ENCODE data around the gene PASK. TPM values are rescaled to one million over a fixed set of nuclear protein-coding genes. Genes with fewer than 3 reads are reported as not detected.

PASK gene
- total RNA-seq, 1 experiment from 2014 or later: 69.3 TPM

DNA sequence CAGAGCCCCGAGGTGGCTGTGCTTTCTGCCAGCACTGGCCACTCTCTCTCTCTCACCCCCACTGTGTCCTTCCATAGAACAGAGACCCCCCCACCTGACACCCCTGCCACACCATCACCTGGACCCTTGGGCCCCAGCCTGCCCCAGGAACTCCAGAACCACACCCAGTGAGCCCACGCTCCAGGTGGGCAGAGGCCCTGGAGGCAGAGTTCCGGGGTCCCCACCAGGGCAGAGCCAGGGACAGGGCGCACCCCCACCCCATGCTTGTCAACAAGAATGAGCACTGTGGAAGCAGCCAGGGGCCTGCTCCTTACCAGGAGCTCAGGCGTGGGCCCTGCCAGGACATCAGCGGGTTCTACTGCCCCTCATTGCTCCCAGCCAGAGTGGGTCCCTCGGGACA lies 14.6 kb downstream of the PASK start:
- Mint-ChIP-seq H3K27me3 (ENCODE audit: unreplicated experiment) (no peaks in the 10 kb centered on the region), H3K27ac (ENCODE audit: unreplicated experiment) (no peak overlapping the region), H3K4me1 (ENCODE audit: low read depth, unreplicated experiment) (no peaks in the 10 kb centered on the region), H3K9me3 (ENCODE audit: low read depth, unreplicated experiment) (no peaks in the 10 kb centered on the region), H3K36me3 (ENCODE audit: insufficient read depth, unreplicated experiment) (no peaks in the 10 kb centered on the region), H3K4me3 (ENCODE audit: low read depth, unreplicated experiment) (no peak overlapping the region)
- intact Hi-C loops (cut with micrococcal nuclease; ENCODE audit: unreplicated experiment): no loop called here
- CTCF ChIA-PET: no interaction called here
- no peak for DNase-seq
- TF ChIP-seq, protein P1, sequence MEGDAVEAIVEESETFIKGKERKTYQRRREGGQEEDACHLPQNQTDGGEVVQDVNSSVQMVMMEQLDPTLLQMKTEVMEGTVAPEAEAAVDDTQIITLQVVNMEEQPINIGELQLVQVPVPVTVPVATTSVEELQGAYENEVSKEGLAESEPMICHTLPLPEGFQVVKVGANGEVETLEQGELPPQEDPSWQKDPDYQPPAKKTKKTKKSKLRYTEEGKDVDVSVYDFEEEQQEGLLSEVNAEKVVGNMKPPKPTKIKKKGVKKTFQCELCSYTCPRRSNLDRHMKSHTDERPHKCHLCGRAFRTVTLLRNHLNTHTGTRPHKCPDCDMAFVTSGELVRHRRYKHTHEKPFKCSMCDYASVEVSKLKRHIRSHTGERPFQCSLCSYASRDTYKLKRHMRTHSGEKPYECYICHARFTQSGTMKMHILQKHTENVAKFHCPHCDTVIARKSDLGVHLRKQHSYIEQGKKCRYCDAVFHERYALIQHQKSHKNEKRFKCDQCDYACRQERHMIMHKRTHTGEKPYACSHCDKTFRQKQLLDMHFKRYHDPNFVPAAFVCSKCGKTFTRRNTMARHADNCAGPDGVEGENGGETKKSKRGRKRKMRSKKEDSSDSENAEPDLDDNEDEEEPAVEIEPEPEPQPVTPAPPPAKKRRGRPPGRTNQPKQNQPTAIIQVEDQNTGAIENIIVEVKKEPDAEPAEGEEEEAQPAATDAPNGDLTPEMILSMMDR (IDR thresholded peaks at IDR 0.05; ENCODE audit: unreplicated experiment): no peak
- no TSS peak for BruUV-seq (replicated peaks)

DNA sequence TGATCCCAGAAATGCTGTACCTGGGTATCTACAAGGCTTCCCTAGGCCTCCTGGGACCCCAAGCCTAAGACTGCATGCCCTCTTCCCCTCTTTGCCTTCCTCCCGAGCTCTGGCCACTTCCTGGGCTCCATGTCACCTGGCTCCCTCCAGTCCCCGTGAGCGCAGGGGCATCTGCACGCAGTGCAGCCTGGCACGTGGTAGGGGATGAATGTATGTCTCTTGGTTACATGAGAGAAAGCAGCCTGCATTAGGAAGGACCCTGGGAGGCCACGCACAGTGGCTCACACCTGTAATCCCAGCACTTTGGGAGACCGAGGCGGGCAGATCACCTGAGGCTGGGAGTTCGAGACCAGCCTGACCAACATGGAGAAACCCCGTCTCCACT lies 15.8 kb downstream of the PASK start:
- Mint-ChIP-seq H3K4me1 (ENCODE audit: low read depth, unreplicated experiment) (no peaks in the 10 kb centered on the region), H3K4me3 (ENCODE audit: low read depth, unreplicated experiment) (no peak overlapping the region), H3K27ac (ENCODE audit: unreplicated experiment) (no peak overlapping the region), H3K36me3 (ENCODE audit: insufficient read depth, unreplicated experiment) (no peaks in the 10 kb centered on the region), H3K9me3 (ENCODE audit: low read depth, unreplicated experiment) (no peaks in the 10 kb centered on the region), H3K27me3 (ENCODE audit: unreplicated experiment) (no peaks in the 10 kb centered on the region)
- no peak for DNase-seq
- TF ChIP-seq, protein P1 (IDR thresholded peaks at IDR 0.05; ENCODE audit: unreplicated experiment): no peak
- CTCF ChIA-PET: no interaction called here
- intact Hi-C loops (cut with micrococcal nuclease; ENCODE audit: unreplicated experiment): no loop called here
- no TSS peak for BruUV-seq (replicated peaks)

DNA sequence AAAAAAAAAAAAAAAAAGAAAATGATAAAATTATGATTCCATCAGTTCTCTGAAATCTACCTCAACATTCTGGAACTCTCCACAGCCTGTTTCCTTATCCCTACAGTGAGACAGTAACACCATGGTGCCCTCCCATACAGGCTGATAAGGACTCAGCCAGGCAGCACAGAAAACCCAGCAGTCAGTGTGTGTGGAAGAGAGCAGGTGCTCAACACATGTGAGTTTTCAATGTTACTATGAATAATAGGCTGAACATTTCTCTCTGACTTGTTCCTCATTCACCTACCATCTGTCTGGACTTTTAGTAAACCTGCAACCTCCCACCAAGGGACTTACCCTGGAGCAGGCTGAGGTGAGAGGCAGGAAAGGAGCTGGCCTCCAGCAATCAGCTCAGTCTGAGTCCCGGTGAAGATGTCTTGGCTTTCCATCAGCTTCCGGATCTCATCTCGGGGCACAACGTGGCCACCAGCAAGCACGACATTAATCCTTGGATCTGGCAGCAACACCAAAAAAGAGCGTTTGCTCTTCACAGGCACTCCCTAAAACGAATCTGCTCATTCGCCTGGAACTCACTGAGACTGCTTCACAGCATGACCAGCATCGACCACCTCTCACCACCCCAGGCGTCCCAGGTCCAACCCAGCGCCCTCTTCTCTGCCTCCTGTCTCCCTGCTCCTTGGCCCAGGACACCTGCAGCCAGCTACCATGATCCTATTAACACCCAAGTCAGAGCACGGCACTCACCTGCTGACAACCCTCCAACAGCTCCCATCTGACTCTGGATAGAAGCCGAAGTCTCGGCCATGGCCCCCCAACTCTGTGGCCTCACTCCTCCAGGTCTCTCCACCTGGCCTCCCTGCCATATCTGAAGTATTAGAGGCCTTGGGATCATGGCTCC lies 16.5 kb downstream of the PASK start:
- H3K9me3 Mint-ChIP-seq (ENCODE audit: low read depth, unreplicated experiment): no peaks in the 10 kb centered on the region
- H3K4me1 Mint-ChIP-seq (ENCODE audit: low read depth, unreplicated experiment): no peaks in the 10 kb centered on the region
- peaks cover 4% of the 10 kb centered on the region for H3K36me3 Mint-ChIP-seq (ENCODE audit: insufficient read depth, unreplicated experiment)
- intact Hi-C loops (cut with micrococcal nuclease; ENCODE audit: unreplicated experiment): no loop called here
- TF ChIP-seq, protein P1 (IDR thresholded peaks at IDR 0.05; ENCODE audit: unreplicated experiment): no peak
- H3K27me3 Mint-ChIP-seq (ENCODE audit: unreplicated experiment): no peaks in the 10 kb centered on the region
- no peak overlapping the region for H3K27ac Mint-ChIP-seq (ENCODE audit: unreplicated experiment)
- no peak overlapping the region for H3K4me3 Mint-ChIP-seq (ENCODE audit: low read depth, unreplicated experiment)
- CTCF ChIA-PET: no interaction called here
- DNase-seq: no peak
- BruUV-seq (replicated peaks): no TSS peak

DNA sequence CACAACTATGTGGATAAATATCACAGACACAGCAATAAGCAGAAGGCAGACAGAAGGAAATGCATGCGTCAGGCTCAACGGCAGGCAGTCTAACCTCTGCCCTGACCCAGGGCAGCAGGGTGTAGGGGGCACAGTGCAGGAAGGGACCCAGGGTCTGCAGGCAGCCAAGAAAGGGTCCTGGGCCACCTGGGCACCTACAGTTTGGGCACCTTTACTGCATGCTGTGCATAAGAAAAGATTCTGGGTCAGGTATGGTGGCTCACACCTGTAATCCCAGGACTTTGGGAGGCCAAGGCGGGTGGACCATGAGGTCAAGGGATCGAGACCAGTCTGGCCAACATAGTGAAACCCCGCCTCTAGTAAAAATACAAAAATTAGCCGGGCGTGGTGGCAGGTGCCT lies 17.7 kb downstream of the PASK start:
- DNase-seq: no peak
- no peaks in the 10 kb centered on the region for H3K27me3 Mint-ChIP-seq (ENCODE audit: unreplicated experiment)
- intact Hi-C loops (cut with micrococcal nuclease; ENCODE audit: unreplicated experiment): no loop called here
- no peak overlapping the region for H3K4me3 Mint-ChIP-seq (ENCODE audit: low read depth, unreplicated experiment)
- no peak overlapping the region for H3K27ac Mint-ChIP-seq (ENCODE audit: unreplicated experiment)
- BruUV-seq (replicated peaks): no TSS peak
- no peaks in the 10 kb centered on the region for H3K9me3 Mint-ChIP-seq (ENCODE audit: low read depth, unreplicated experiment)
- H3K4me1 Mint-ChIP-seq (ENCODE audit: low read depth, unreplicated experiment): no peaks in the 10 kb centered on the region
- H3K36me3 Mint-ChIP-seq (ENCODE audit: insufficient read depth, unreplicated experiment): peaks cover 5% of the 10 kb centered on the region
- CTCF ChIA-PET: no interaction called here
- TF ChIP-seq, protein P1 (IDR thresholded peaks at IDR 0.05; ENCODE audit: unreplicated experiment): no peak

Measured in Calu3 (cell line).